ENCODE results near the gene LRP6.
"Not testable (repeated sequence)": the region's sequence is repeated elsewhere in the genome, so short reads cannot be mapped to it uniquely, and the experiment has no call there.

Gene LRP6

GRCh38 chr12:12180575-12180974 lies 86.3 kb downstream of the LRP6 start:
- DNase-seq (ENCODE audit: low read depth in 2 of 2): no peak

DNA sequence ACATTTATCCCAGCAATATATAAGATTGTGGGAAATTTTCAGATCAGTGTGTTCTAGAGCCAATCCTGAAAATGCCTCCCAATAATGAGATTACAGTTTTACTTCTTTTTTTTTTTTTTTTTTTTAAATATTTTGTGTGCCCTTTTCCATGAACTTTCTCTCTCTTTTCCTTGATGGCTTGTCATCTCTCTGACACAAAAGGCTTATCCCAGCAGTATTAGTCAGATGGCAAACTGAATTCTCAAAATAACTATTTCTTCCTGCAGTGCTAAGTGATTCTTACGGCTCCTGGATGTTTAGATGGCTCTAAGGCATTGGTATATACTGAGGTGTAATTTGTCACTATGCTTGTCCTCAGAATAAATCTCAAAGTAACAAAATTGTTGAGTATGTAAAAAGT lies 86.7 kb downstream of the LRP6 start:
- no peak for DNase-seq (ENCODE audit: low read depth in 2 of 2)

DNA sequence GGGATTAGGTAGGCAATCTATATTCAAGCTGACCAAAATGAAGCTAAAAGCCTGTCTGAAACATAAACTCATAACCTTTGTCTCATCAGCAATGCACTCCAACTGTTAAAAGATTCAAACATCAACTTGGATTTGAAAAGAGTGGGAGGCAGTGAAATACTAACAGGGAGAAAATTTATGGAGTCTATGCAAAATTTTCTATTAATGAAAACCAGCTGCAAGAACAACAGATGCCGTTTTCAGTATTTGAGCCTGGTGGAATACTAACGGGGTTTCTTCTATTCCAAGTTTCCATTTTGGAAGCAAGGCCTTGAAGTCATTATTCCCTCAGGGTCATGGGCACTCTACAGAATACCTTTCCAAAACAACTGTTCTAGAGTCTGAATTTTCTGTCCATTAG lies 88.3 kb downstream of the LRP6 start:
- DNase-seq (ENCODE audit: low read depth in 2 of 2): no peak

- DNase-seq (ENCODE audit: low read depth in 2 of 2): no peak
Observed at GRCh38 chr12:12176402-12176801, 90.4 kb downstream of the LRP6 start.

DNA sequence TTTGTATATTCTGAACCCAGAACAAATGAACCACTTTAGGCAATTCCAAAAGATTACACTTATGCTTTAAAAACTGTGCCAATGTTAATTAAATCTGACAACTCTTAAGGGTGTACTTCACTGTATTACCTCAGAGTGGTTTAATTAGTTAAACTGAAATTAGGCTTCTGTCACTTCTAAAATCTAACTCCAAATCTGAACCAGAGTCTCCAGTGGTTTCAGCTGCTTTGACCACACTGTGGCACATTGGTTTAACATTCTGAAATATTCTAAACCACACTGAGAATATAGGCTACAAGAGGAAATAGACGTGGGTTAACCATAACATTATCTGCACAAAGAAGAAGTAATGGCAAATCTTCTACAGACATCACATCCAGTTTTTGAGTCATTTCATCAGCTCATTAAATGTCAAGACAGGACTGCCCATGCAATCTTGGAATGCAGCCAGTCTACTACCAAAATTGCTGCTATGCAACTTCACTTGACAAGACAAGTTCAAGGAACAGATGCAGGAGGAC lies 94.8 kb downstream of the LRP6 start:
- no peak for DNase-seq (ENCODE audit: low read depth in 2 of 2)

GRCh38 chr12:12167847-12168246 lies 99.0 kb downstream of the LRP6 start:
- no peak for DNase-seq (ENCODE audit: low read depth in 2 of 2)

GRCh38 chr12:12166751-12167150 lies 100.1 kb downstream of the LRP6 start:
- no peak for DNase-seq (ENCODE audit: low read depth in 2 of 2)

GRCh38 chr12:12159988-12160387 lies 106.9 kb downstream of the LRP6 start:
- DNase-seq (ENCODE audit: low read depth in 2 of 2): no peak

GRCh38 chr12:12158858-12159257 lies 108.0 kb downstream of the LRP6 start:
- no peak for DNase-seq (ENCODE audit: low read depth in 2 of 2)

- DNase-seq (ENCODE audit: low read depth in 2 of 2): no peak
Observed at GRCh38 chr12:12157424-12157823, 109.4 kb downstream of the LRP6 start.

DNA sequence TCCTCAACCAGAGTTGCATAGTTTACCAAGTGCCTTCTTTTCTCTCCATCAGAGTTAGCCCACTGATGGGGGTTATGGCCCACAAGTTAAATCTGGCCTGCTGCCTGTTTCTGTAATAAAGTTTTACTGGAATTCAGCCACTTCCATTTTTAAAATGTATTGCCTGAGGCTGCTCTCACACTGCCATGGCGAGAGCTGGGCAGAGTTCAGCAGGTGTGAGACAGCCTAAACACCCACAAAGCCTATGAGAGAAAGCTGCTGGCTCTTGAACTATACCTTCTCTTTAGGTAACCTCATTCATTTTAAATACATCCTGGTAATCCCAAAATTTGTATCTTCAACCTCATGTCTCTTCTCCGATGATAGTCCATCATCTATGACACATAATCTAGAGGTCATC lies 110.0 kb downstream of the LRP6 start:
- no peak for DNase-seq (ENCODE audit: low read depth in 2 of 2)

- DNase-seq (ENCODE audit: low read depth in 2 of 2): no peak
Observed at GRCh38 chr12:12156116-12156515, 110.7 kb downstream of the LRP6 start.

GRCh38 chr12:12153596-12153995 lies 113.2 kb downstream of the LRP6 start:
- DNase-seq (ENCODE audit: low read depth in 2 of 2): no peak

DNA sequence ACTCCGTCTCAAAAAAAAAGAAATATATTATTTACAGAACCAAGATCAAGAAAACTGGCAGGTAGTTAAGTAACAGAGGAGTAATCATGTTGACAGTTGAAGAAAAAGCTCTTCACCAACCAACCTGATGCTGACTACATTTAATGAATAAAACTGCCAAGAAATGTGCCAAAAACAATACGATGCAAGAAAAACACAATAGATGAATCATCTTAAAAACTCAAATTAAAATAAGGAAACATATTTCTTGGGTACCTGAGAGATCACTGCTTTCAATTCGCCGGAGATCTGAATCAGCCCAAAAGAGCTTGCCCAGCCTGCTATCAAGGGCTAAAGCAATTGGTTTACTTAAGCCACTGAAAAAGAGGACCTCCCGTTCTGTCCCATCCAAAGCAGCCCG lies 119.7 kb downstream of the LRP6 start:
- no peak for DNase-seq (ENCODE audit: low read depth in 2 of 2)

DNA sequence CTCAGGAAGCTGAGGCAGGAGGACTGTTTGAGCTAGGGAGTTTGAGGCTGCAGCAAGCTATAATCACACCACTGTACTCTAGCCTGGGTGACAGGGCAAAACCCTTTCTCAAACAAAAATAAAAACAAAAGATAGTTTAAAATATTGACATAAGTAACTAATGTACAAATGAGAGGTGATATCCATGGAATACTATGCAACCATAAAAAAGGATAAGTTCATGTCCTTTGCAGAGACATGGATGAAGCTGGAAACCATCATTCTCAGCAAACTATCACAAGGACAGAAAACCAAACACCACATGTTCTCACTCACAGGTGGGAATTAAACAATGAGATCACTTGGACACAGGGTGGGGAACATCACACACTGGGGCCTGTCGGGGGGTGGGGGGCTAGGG lies 122.3 kb downstream of the LRP6 start:
- DNase-seq (ENCODE audit: low read depth in 2 of 2): not testable (repeated sequence)

DNA sequence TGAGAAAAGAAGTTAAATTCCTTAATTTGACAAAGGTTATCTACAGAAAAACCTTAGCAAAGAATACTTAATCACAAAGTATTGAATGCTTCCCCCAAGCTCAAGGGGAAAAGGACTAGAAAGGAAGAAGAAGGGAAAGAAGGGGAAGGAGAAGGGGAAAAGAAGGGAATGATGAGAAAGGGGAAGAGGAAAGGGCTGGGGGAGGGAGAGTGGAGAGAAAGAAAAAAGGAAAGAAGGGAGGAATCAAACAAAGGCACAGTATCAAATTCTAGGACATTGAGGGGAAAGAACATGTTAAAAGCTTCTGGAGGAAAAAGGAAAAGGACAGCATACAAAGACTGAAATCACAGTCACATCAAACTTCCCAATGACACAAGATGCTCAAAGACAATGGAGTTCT lies 125.8 kb downstream of the LRP6 start:
- no peak for DNase-seq (ENCODE audit: low read depth in 2 of 2)

GRCh38 chr12:12138203-12139154 lies 128.4 kb downstream of the LRP6 start:
- no peak for DNase-seq (ENCODE audit: low read depth in 2 of 2)

DNA sequence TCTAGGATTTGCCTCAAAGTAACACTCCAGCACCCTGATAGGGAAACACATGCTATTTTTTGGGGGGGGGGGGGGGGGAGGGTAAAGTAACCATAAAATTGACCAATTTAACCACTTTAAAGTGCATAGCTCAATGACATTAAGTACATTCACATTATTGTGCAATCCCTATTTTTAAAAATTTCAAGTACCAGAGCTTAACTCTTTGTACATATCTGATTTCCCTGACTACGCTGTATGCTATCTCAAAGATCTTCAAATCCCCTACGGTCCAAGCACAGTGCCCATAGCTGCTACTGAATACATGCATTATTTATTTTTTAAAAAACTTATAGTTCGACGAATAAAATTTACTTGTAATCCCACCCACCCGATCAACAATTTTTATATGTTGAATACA lies 133.1 kb downstream of the LRP6 start:
- DNase-seq (ENCODE audit: low read depth in 2 of 2): no peak

GRCh38 chr12:12133259-12133658 lies 133.6 kb downstream of the LRP6 start:
- no peak for DNase-seq (ENCODE audit: low read depth in 2 of 2)

- no peak for DNase-seq (ENCODE audit: low read depth in 2 of 2)
Observed at GRCh38 chr12:12128670-12129069, 138.2 kb downstream of the LRP6 start.

GRCh38 chr12:12127304-12127703 lies 139.5 kb downstream of the LRP6 start:
- no peak for DNase-seq (ENCODE audit: low read depth in 2 of 2)

GRCh38 chr12:12126551-12126950 lies 140.3 kb downstream of the LRP6 start:
- DNase-seq (ENCODE audit: low read depth in 2 of 2): no peak

- no peak for DNase-seq (ENCODE audit: low read depth in 2 of 2)
Observed at GRCh38 chr12:12123036-12123604, 143.7 kb downstream of the LRP6 start.

Data from activated CD8-positive, alpha-beta memory T cell treated with anti-CD3 and anti-CD28 coated beads for 4 hours (primary cell).